ENCODE data around the gene ZDHHC14. TPM values are rescaled to one million over a fixed set of nuclear protein-coding genes. Genes with fewer than 3 reads are reported as not detected.

The ZDHHC14 gene
- total and polyA plus RNA-seq, 2 of the 8 experiments (the other 6 are each of a cell fraction or from before 2014, with no cell fraction given) = 2.9 to 5.3 TPM

GRCh38 chr6:157574851-157575424 lies 193.9 kb downstream of the ZDHHC14 start:
- 91% methylated on average over 5 of the region's 5 CpGs; no CpG with 5 or more reads in 1 of the 2 experiments for WGBS, 2 experiments (ENCODE audit: extremely low coverage in 1 of 2, insufficient coverage in 1 of 2, insufficient read length in 1 of 2, insufficient replicate concordance in 2 of 2, low coverage in 1 of 2, low lambda C conversion rate in 2 of 2, missing lambda C conversion rate in 1 of 2)
- FAIRE-seq (no peak), DNase-seq (ENCODE audit: low read depth in 1 of 2, low spot score in 2 of 2) (no peak)
- Histone ChIP-seq H3K56ac (replicated peaks; ENCODE audit: insufficient read length, low read depth, low read length) (no peak overlapping the region), H2AK5ac (ENCODE audit: low read depth, low read length) (no peak overlapping the region), H4K5ac (ENCODE audit: insufficient read length, low read depth, low read length) (no peak overlapping the region), H3K79me2 (ENCODE audit: control insufficient read depth in 1 of 2, insufficient read depth in 2 of 2, low read length in 2 of 2) (no peaks in the 10 kb centered on the region), H3K79me1 (ENCODE audit: low read depth, low read length) (no peaks in the 10 kb centered on the region), H3K4ac (replicated peaks; ENCODE audit: insufficient read length, low read depth, low read length) (no peak overlapping the region), H3K27ac (ENCODE audit: low read depth, low read length) (no peak overlapping the region), H2BK20ac (ENCODE audit: low read length) (no peak overlapping the region), H3K4me3 (ENCODE audit: extremely low read depth in 1 of 4, insufficient read depth in 2 of 4, low read depth in 3 of 4, low read length in 4 of 4) (no peak overlapping the region), H3K18ac (ENCODE audit: extremely low read depth, low read length) (no peak overlapping the region), H2AFZ (ENCODE audit: low read length) (no peak overlapping the region), H4K20me1 (replicated peaks in 1 of 2; ENCODE audit: control insufficient read depth in 1 of 2, insufficient read depth in 2 of 2, low read length in 2 of 2) (no peaks in the 10 kb centered on the region), H3K23ac (ENCODE audit: insufficient read length) (no peak overlapping the region), H3K9ac (replicated peaks in 1 of 4; ENCODE audit: extremely low read depth in 1 of 4, low read depth in 3 of 4, low read length in 3 of 4) (no peak overlapping the region), H3K4me2 (ENCODE audit: insufficient read depth in 1 of 2, low read depth in 2 of 2, low read length in 2 of 2) (no peak overlapping the region), H4K8ac (ENCODE audit: extremely low read depth, insufficient read depth, low read length) (no peak overlapping the region), H3K9me3 (ENCODE audit: insufficient read depth in 2 of 2, low read depth in 1 of 2, low read length in 1 of 2) (0 out of 4 replicates have a peak, but pooled peaks cover 0 to 3% of the 10 kb centered on the region in 2 experiments), H3K23me2 (ENCODE audit: low read depth, low read length) (no peaks in the 10 kb centered on the region), H4K91ac (replicated peaks; ENCODE audit: insufficient read length, low read length) (no peak overlapping the region), H3K4me1 (replicated peaks in 1 of 4; ENCODE audit: control insufficient read depth in 3 of 4, insufficient read depth in 4 of 4, low read length in 3 of 4) (peaks cover 0 to 6% (median 1%) of the 10 kb centered on the region in 4 experiments; a peak in 1 of 7 replicates), H3K27me3 (replicated peaks in 1 of 4; ENCODE audit: control insufficient read depth in 3 of 4, extremely low read depth in 1 of 4, insufficient read depth in 3 of 4, low read length in 3 of 4) (no peaks in the 10 kb centered on the region), H2BK12ac (ENCODE audit: low read depth, low read length) (no peak overlapping the region), H3K14ac (ENCODE audit: insufficient read length) (no peak overlapping the region), H2BK120ac (replicated peaks; ENCODE audit: low read depth, low read length) (no peak overlapping the region), H2BK5ac (ENCODE audit: low read depth, low read length) (no peak overlapping the region), H2BK15ac (ENCODE audit: low read length) (no peak overlapping the region), H3K36me3 (ENCODE audit: control insufficient read depth in 2 of 4, insufficient read depth in 4 of 4, low read length in 3 of 4) (no peaks in the 10 kb centered on the region)
- TF ChIP-seq NANOG (IDR thresholded peaks at IDR 0.05; ENCODE audit: insufficient read depth, low read depth, low read length, poor library complexity, severe bottlenecking) (no peak), POLR2AphosphoS5 (IDR thresholded peaks at IDR 0.05; ENCODE audit: low read depth, low read length) (no peak), CHD2 (IDR thresholded peaks at IDR 0.05; ENCODE audit: low read length) (no peak), RAD21 (IDR thresholded peaks at IDR 0.05 in 1 of 2, conservative IDR thresholded peaks at IDR 0.05 in 1 of 2; ENCODE audit: low read depth in 2 of 2, low read length in 2 of 2) (peak; percentile 4 to 33; a peak in 2 of 4 replicates), CREB1 (IDR thresholded peaks at IDR 0.05) (no peak), CEBPB (IDR thresholded peaks at IDR 0.05; ENCODE audit: low read depth, low read length) (no peak)
- ChIA-PET CTCF (ENCODE audit: partially characterized antibody) (interaction anchor here (1.2 kb wide), 1 partner anchor 13 kb away, joined by 4 read pairs; no protein-coding TSS in a partner anchor), POLR2A (ENCODE audit: partially characterized antibody) (no interaction called here)
